ENCODE results near the gene SRGAP2C. TPM values are rescaled to one million over a fixed set of nuclear protein-coding genes. Genes with fewer than 3 reads are reported as not detected.
"Not testable (repeated sequence)": the region's sequence is repeated elsewhere in the genome, so short reads cannot be mapped to it uniquely, and the experiment has no call there.

SRGAP2C gene
- polyA plus RNA-seq, 1 experiment = 9.4 TPM

DNA sequence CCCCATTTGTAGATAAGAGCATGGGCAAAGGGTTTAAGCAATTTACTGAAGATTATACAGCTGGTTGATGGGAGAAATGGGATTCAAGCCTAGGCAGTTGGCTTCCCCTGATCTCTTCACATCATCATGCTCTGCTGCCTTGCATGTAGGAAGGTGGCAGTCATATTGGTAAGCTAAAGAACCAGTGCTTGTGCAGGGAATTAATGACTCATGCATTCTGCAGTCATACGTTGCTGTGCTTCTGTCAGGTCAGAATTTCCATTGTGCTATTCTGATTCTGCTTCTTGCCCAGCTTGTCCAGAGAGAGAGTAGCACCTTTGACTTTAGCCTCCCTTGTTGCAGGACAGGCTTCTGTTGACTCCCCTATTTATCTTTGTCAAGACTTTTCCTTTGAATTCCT lies 153.2 kb downstream of the SRGAP2C start:
- H3K27ac ChIP-seq (ENCODE audit: low read depth, low read length) = not testable (repeated sequence)

GRCh38 chr1:121339611-121340010 lies 154.8 kb downstream of the SRGAP2C start:
- H3K27ac ChIP-seq (ENCODE audit: low read depth, low read length); H3K27me3 ChIP-seq (ENCODE audit: control insufficient read depth, insufficient read depth, low read length); H3K4me3 ChIP-seq (ENCODE audit: low read depth, low read length); POLR2A ChIA-PET; H3K9me3 ChIP-seq (ENCODE audit: control insufficient read depth, insufficient read depth, low read length); CTCF ChIA-PET; DNase-seq (ENCODE audit: low read depth, low spot score): not testable (repeated sequence)

More for the DNA sequence above, 153.2 kb downstream of the SRGAP2C start:
- DNase-seq (ENCODE audit: low read depth, low spot score); H3K27me3 ChIP-seq (ENCODE audit: control insufficient read depth, insufficient read depth, low read length); POLR2A ChIA-PET; H3K9me3 ChIP-seq (ENCODE audit: control insufficient read depth, insufficient read depth, low read length); H3K4me3 ChIP-seq (ENCODE audit: low read depth, low read length); CTCF ChIA-PET: not testable (repeated sequence)

- H3K27ac ChIP-seq (ENCODE audit: low read depth, low read length); POLR2A ChIA-PET; DNase-seq (ENCODE audit: low read depth, low spot score); CTCF ChIA-PET; H3K27me3 ChIP-seq (ENCODE audit: control insufficient read depth, insufficient read depth, low read length); H3K4me3 ChIP-seq (ENCODE audit: low read depth, low read length); H3K9me3 ChIP-seq (ENCODE audit: control insufficient read depth, insufficient read depth, low read length): not testable (repeated sequence)
Measured at GRCh38 chr1:121343311-121343906, 158.6 kb downstream of the SRGAP2C start.

DNA sequence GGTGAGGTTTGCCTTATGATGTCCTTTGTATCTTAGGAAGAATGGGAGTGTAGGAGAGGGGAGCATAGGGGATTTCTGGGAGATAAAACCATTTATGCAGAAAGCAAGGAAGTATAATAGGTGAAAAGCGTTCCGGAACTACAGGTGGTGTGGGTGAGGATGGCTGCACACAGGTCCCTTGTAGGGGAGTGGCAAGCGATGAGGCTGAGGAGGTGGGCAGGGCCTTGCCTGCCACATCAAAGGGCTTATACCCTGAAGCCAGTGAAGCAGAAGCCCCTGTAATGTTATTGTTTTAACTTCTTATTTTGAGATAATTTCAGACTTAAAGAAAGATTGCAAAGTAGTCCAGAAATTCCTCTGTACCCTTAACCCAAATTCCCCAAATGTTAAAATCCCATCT lies 159.6 kb downstream of the SRGAP2C start:
- DNase-seq (ENCODE audit: low read depth, low spot score); H3K27me3 ChIP-seq (ENCODE audit: control insufficient read depth, insufficient read depth, low read length); H3K27ac ChIP-seq (ENCODE audit: low read depth, low read length); H3K4me3 ChIP-seq (ENCODE audit: low read depth, low read length); POLR2A ChIA-PET; CTCF ChIA-PET; H3K9me3 ChIP-seq (ENCODE audit: control insufficient read depth, insufficient read depth, low read length): not testable (repeated sequence)

DNA sequence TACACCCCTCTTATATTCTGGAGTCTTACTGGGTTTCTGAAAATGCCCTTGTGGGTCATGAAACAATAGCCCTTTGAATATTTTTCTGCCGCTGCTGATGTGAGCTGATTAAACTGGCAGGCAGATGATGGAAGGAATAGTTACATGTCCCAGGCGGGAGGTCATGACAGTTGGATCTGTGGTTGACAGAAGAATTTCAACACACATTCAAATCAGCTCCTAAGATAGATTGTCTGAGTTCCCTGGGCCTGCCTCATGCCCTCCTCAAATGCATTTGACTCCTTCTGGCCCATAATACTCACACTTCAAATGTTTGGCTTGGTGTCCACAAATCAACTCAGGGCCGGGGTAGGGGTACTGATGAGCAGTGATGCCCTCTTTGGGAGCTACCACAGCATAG lies 161.9 kb downstream of the SRGAP2C start:
- H3K4me3 ChIP-seq (ENCODE audit: low read depth, low read length); H3K27ac ChIP-seq (ENCODE audit: low read depth, low read length); POLR2A ChIA-PET; DNase-seq (ENCODE audit: low read depth, low spot score); H3K9me3 ChIP-seq (ENCODE audit: control insufficient read depth, insufficient read depth, low read length); CTCF ChIA-PET; H3K27me3 ChIP-seq (ENCODE audit: control insufficient read depth, insufficient read depth, low read length): not testable (repeated sequence)

DNA sequence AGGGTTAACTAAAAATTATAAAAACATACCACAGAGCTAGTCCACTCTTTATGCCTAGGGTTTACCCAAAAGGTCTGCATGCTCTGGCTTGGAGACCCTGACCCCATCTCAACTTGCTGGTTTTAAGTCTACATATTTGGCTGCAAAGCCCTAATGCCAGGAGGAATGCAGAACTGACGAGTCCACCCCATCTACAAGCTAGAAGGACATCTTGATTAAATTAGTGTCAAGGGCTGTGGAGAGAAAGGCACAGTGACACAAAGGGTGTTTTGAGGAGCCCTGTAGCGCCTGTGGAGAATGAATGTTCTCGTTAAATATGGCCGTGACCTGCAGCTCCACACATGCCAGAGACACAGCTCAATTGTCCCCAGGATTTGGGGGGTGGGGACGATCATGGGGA lies 162.7 kb downstream of the SRGAP2C start:
- POLR2A ChIA-PET; H3K9me3 ChIP-seq (ENCODE audit: control insufficient read depth, insufficient read depth, low read length); H3K27ac ChIP-seq (ENCODE audit: low read depth, low read length); H3K4me3 ChIP-seq (ENCODE audit: low read depth, low read length); DNase-seq (ENCODE audit: low read depth, low spot score); H3K27me3 ChIP-seq (ENCODE audit: control insufficient read depth, insufficient read depth, low read length); CTCF ChIA-PET: not testable (repeated sequence)

- DNase-seq (ENCODE audit: low read depth, low spot score); H3K27ac ChIP-seq (ENCODE audit: low read depth, low read length); H3K27me3 ChIP-seq (ENCODE audit: control insufficient read depth, insufficient read depth, low read length): not testable (repeated sequence)
Measured at GRCh38 chr1:121348115-121348514, 163.3 kb downstream of the SRGAP2C start.

DNA sequence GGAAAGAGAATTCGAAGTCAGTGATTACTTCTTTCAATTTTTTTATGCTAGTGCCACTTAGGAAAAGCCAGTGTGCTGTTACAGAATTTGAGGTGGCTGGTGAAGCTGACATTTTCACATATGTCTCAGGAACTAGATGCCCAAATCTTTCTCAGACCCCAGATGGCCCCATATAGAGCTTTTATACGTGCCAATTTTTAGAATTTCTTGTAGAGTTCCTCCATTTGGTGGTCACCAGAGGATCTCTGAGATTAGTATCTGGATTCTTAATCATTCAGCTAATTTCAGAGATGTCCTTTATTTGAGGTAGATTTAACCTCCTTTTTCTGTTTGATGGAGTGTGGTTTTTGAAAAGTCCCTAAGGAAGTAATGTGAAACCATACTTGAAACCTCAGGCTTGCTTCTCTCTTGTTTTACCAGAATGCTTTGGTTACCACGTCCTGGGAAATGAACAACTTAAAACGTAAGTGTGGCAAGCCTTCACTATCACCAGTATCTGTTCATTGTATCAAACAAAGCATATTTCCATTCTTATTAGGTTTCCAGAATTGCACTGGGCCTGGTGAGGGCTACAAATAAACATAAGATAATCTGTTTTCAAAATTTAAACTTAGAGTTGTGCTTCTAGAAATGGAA lies 164.7 kb downstream of the SRGAP2C start:
- CTCF ChIA-PET; H3K4me3 ChIP-seq (ENCODE audit: low read depth, low read length); H3K27me3 ChIP-seq (ENCODE audit: control insufficient read depth, insufficient read depth, low read length); H3K9me3 ChIP-seq (ENCODE audit: control insufficient read depth, insufficient read depth, low read length); DNase-seq (ENCODE audit: low read depth, low spot score); H3K27ac ChIP-seq (ENCODE audit: low read depth, low read length); POLR2A ChIA-PET: not testable (repeated sequence)

More at GRCh38 chr1:121348115-121348514, 163.3 kb downstream of the SRGAP2C start:
- H3K9me3 ChIP-seq (ENCODE audit: control insufficient read depth, insufficient read depth, low read length); H3K4me3 ChIP-seq (ENCODE audit: low read depth, low read length); CTCF ChIA-PET; POLR2A ChIA-PET: not testable (repeated sequence)

DNA sequence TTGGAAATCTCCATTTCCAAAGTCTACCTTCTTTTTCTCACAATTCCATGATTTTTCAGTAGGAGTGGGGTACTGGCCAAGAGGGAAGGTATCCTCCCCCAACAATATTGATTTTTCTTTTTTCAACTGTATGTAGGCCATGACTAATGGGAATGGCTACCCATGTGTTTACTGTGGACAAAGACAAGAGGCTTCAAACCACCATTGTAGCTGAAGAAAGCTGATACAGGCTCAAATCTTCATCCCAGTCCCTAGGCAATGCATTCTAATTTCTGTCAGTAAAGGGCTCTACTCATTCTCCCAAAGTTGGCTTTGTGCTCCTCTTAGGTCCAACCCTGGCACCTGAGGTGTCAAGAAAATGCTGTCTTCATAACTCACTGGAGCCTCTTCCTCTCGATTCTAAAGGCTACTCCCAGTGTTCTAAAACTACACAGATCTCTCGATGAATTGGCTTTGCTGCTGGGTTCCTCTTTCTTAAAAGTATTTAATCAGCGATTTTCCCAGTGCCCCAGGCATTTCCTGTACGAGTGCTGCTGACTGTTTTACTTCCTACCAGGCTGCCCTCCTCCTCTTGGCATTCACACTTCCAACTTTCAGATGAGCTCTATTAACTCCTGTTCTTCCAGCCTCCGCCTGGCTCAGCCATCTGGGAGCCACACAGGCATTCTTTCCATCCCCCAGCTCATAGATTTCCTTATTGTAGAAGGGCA lies 171.1 kb downstream of the SRGAP2C start:
- POLR2A ChIA-PET; H3K4me3 ChIP-seq (ENCODE audit: low read depth, low read length); CTCF ChIA-PET; DNase-seq (ENCODE audit: low read depth, low spot score); H3K27ac ChIP-seq (ENCODE audit: low read depth, low read length); H3K27me3 ChIP-seq (ENCODE audit: control insufficient read depth, insufficient read depth, low read length); H3K9me3 ChIP-seq (ENCODE audit: control insufficient read depth, insufficient read depth, low read length): not testable (repeated sequence)

- H3K4me3 ChIP-seq (ENCODE audit: low read depth, low read length); POLR2A ChIA-PET; DNase-seq (ENCODE audit: low read depth, low spot score); H3K27ac ChIP-seq (ENCODE audit: low read depth, low read length); CTCF ChIA-PET; H3K9me3 ChIP-seq (ENCODE audit: control insufficient read depth, insufficient read depth, low read length); H3K27me3 ChIP-seq (ENCODE audit: control insufficient read depth, insufficient read depth, low read length): not testable (repeated sequence)
Measured at GRCh38 chr1:121356819-121357218, 172.0 kb downstream of the SRGAP2C start.

DNA sequence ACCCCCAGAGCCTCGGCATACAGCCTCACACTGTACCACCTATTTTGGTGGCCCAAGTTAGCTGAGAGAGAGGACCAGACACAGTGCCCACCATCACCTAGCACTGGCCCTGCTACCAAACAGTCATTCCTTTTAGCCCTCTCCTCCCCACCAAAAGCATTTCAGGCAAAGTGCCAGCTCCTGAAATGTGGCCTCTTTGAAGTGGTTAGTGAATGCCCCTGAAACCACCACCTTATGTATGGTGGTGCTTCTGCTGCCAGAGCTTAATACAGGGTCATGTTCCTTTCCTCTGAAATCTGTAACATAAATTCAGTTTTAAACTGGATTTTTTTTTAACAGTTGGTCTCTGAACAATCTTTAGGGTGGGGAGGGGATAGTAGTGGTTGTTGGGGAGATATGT lies 175.8 kb downstream of the SRGAP2C start:
- H3K27ac ChIP-seq (ENCODE audit: low read depth, low read length); H3K9me3 ChIP-seq (ENCODE audit: control insufficient read depth, insufficient read depth, low read length); DNase-seq (ENCODE audit: low read depth, low spot score); H3K4me3 ChIP-seq (ENCODE audit: low read depth, low read length); CTCF ChIA-PET; POLR2A ChIA-PET; H3K27me3 ChIP-seq (ENCODE audit: control insufficient read depth, insufficient read depth, low read length): not testable (repeated sequence)

DNA sequence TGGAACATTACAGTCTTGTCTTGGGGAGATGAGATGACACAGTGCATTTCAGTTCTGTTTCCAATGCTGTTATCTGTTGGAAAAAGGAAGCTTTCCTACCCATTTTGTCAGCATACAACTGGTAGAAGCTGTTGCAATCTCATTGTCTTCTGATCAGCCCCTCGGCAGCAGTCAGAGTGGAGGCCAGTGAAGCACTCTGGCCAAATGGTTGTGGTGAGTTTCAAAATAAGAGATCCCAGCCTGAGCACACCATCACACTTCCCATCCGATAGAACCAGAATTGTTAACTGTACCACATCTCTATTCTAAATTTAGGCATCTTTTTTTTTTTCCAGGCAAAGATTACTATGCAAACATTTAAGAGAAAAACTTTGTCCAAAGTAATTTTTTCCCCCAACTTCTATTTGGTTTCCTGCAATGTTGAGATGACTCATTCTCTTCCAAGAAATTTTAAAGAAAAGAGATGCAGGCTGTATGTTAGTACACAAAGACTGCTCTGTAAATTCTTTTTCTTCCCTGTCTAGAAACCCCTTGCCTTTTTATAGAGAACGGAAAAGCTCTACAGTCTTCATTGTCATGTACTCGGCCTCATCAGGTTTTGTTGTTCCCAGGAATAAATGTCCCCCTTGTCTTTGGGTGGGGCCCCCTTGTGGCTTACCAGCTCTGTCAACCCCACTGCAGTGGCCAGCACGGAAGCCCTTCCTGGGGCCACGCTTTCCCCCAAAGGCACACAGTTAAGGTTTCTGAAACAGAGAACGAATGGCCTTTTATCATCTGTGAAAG lies 176.9 kb downstream of the SRGAP2C start:
- POLR2A ChIA-PET; H3K27me3 ChIP-seq (ENCODE audit: control insufficient read depth, insufficient read depth, low read length); H3K9me3 ChIP-seq (ENCODE audit: control insufficient read depth, insufficient read depth, low read length); CTCF ChIA-PET; H3K27ac ChIP-seq (ENCODE audit: low read depth, low read length); H3K4me3 ChIP-seq (ENCODE audit: low read depth, low read length); DNase-seq (ENCODE audit: low read depth, low spot score): not testable (repeated sequence)
